B cell (primary cell): ENCODE results near the gene NBAS.

Experiments
- CTCF ChIP-seq: fragments of 200-600 bp; IDR thresholded peaks from one replicate; pipeline ENCODE4 v1.8.0; 2022; ENCODE audit warnings: antibody characterized with exemption, mild to moderate bottlenecking
- EZH2 ChIP-seq: IDR thresholded peaks from 2 replicates; pipeline ENCODE4 v1.6.1; 2012; ENCODE audit warnings: borderline replicate concordance, low read depth, mild to moderate bottlenecking, moderate library complexity, low read length; ENCODE audit not compliant: insufficient read depth, poor library complexity, severe bottlenecking

DNA sequence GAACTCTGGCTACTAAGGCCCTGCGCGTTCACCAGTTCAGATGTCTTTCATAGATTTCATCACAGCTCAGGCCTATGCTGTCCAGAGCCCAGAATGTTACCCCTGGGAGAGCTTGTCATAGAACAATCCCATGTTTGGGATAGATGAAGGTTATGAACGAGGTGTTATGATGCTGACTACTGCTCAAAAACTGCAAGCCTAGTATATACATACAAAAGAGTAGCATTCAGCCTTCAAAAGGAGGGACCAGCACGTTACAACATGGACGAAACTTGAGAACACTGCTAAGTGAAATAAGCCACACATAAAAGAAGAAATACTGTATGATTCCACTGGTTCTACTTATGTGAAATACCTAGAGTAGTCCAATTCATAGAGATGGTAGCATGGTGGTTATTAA is 401.9 kb downstream of the NBAS start:
- TF ChIP-seq CTCF (no peak), EZH2 (no peak)
